CD4-positive, alpha-beta T cell treated with Interleukin-17A for 4 hours (primary cell): ENCODE measurements around the gene AFAP1L2.

Experiments
- DNase-seq: peaks from one replicate; pipeline ENCODE4 v3.0.0-alpha.2; 2020; ENCODE audit warnings: mixed read lengths

Gene AFAP1L2

GRCh38 chr10:114284346-114285071, 119.8 kb downstream of the AFAP1L2 start:
- no peak for DNase-seq

GRCh38 chr10:114283535-114284234, 120.6 kb downstream of the AFAP1L2 start:
- DNase-seq = no peak

GRCh38 chr10:114283091-114283490, 121.2 kb downstream of the AFAP1L2 start:
- DNase-seq = no peak

- DNase-seq = no peak
Measured at GRCh38 chr10:114282526-114282925, 121.8 kb downstream of the AFAP1L2 start.

GRCh38 chr10:114281461-114281860, 122.8 kb downstream of the AFAP1L2 start:
- no peak for DNase-seq

GRCh38 chr10:114281006-114281405, 123.3 kb downstream of the AFAP1L2 start:
- no peak for DNase-seq

GRCh38 chr10:114279901-114280644, 124.2 kb downstream of the AFAP1L2 start:
- DNase-seq = no peak

- DNase-seq = no peak
Measured at GRCh38 chr10:114279289-114279688, 125.0 kb downstream of the AFAP1L2 start.

GRCh38 chr10:114278884-114279191, 125.5 kb downstream of the AFAP1L2 start:
- DNase-seq = no peak

- DNase-seq = no peak
Measured at GRCh38 chr10:114278140-114278883, 126.0 kb downstream of the AFAP1L2 start.

GRCh38 chr10:114276671-114277070, 127.6 kb downstream of the AFAP1L2 start:
- no peak for DNase-seq

GRCh38 chr10:114276066-114276465, 128.2 kb downstream of the AFAP1L2 start:
- DNase-seq = no peak

GRCh38 chr10:114274616-114275453, 129.5 kb downstream of the AFAP1L2 start:
- DNase-seq = no peak

GRCh38 chr10:114273910-114274309, 130.4 kb downstream of the AFAP1L2 start:
- DNase-seq = no peak

- DNase-seq = no peak
Measured at GRCh38 chr10:114272696-114273095, 131.6 kb downstream of the AFAP1L2 start.

- DNase-seq = no peak
Measured at GRCh38 chr10:114271779-114272167, 132.5 kb downstream of the AFAP1L2 start.

- DNase-seq = no peak
Measured at GRCh38 chr10:114271075-114271778, 133.1 kb downstream of the AFAP1L2 start.

- DNase-seq = no peak
Measured at GRCh38 chr10:114266521-114266920, 137.8 kb downstream of the AFAP1L2 start.

- no peak for DNase-seq
Measured at GRCh38 chr10:114265392-114266053, 138.8 kb downstream of the AFAP1L2 start.

- DNase-seq = no peak
Measured at GRCh38 chr10:114262496-114262895, 141.8 kb downstream of the AFAP1L2 start.

GRCh38 chr10:114261076-114261475, 143.2 kb downstream of the AFAP1L2 start:
- DNase-seq = no peak
